SU-DHL-6 (cell line): ENCODE data around the gene TEAD3.

Experiments
- EZH2phosphoT487 ChIP-seq: fragments of 200-600 bp; sonication (generic), shearing (Covaris generic); conservative IDR thresholded peaks from 2 replicates; pipeline ENCODE4 v1.6.1; 2018; ENCODE audit warnings: mild to moderate bottlenecking, antibody characterized with exemption, low read length, moderate library complexity, mixed read lengths
- TF ChIP-seq, protein P1 (sequence below): fragments of 200-600 bp; sonication (generic); IDR thresholded peaks from one replicate; pipeline ENCODE4 v1.5.1; 2017; ENCODE audit warnings: antibody characterized with exemption, mild to moderate bottlenecking, low read length, moderate library complexity; ENCODE audit not compliant: insufficient read depth, poor library complexity, severe bottlenecking

- TF ChIP-seq, protein P1, sequence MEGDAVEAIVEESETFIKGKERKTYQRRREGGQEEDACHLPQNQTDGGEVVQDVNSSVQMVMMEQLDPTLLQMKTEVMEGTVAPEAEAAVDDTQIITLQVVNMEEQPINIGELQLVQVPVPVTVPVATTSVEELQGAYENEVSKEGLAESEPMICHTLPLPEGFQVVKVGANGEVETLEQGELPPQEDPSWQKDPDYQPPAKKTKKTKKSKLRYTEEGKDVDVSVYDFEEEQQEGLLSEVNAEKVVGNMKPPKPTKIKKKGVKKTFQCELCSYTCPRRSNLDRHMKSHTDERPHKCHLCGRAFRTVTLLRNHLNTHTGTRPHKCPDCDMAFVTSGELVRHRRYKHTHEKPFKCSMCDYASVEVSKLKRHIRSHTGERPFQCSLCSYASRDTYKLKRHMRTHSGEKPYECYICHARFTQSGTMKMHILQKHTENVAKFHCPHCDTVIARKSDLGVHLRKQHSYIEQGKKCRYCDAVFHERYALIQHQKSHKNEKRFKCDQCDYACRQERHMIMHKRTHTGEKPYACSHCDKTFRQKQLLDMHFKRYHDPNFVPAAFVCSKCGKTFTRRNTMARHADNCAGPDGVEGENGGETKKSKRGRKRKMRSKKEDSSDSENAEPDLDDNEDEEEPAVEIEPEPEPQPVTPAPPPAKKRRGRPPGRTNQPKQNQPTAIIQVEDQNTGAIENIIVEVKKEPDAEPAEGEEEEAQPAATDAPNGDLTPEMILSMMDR, result no peak
- no peak for TF ChIP-seq EZH2phosphoT487
Measured at GRCh38 chr6:35516712-35517111, 19.8 kb upstream of the TEAD3 start.
